Measurements from ENCODE around the gene C4orf51. TPM values are rescaled to one million over a fixed set of nuclear protein-coding genes. Genes with fewer than 3 reads are reported as not detected.
A peak's percentile ranks its signal among the peaks of the same experiment; 100 is the strongest.

C4orf51 gene
- total and polyA plus RNA-seq, 5 donors = not detected

GRCh38 chr4:145756244-145756643 is 76.3 kb downstream of the C4orf51 start:
- ATAC-seq (no peak), DNase-seq (no peak)
- Histone ChIP-seq H3K4me1 (ENCODE audit: control insufficient read depth, insufficient read depth, low read length) (no peaks in the 10 kb centered on the region), H3K9me3 (ENCODE audit: control insufficient read depth, low read length) (no peaks in the 10 kb centered on the region), H3K27ac (ENCODE audit: low read length) (no peak overlapping the region), H3K4me3 (ENCODE audit: low read length) (no peak overlapping the region), H3K27me3 (ENCODE audit: control insufficient read depth, insufficient read depth) (no peaks in the 10 kb centered on the region)
- 100% methylated on average over 1 of the region's 1 CpG for WGBS
- intact Hi-C loops (cut with DNase I) = no loop called here

GRCh38 chr4:145757188-145757587 is 77.2 kb downstream of the C4orf51 start:
- intact Hi-C loops (cut with DNase I) = no loop called here
- DNase-seq (no peak), ATAC-seq (no peak)
- H3K27ac ChIP-seq (ENCODE audit: low read length) = no peak overlapping the region
- no peaks in the 10 kb centered on the region for H3K27me3 ChIP-seq (ENCODE audit: control insufficient read depth, insufficient read depth)
- H3K4me1 ChIP-seq (ENCODE audit: control insufficient read depth, insufficient read depth, low read length) = no peaks in the 10 kb centered on the region
- no peaks in the 10 kb centered on the region for H3K9me3 ChIP-seq (ENCODE audit: control insufficient read depth, low read length)
- WGBS = 93% methylated on average over 1 of the region's 1 CpG
- no peak overlapping the region for H3K4me3 ChIP-seq (ENCODE audit: low read length)

- intact Hi-C loops (cut with DNase I) = no loop called here
- DNase-seq (no peak), ATAC-seq (no peak)
- Histone ChIP-seq H3K4me3 (ENCODE audit: low read length) (no peak overlapping the region), H3K27ac (ENCODE audit: low read length) (no peak overlapping the region), H3K4me1 (ENCODE audit: control insufficient read depth, insufficient read depth, low read length) (no peaks in the 10 kb centered on the region), H3K27me3 (ENCODE audit: control insufficient read depth, insufficient read depth) (no peaks in the 10 kb centered on the region), H3K9me3 (ENCODE audit: control insufficient read depth, low read length) (no peaks in the 10 kb centered on the region)
- WGBS = 93% methylated on average over 8 of the region's 8 CpGs
Observed at GRCh38 chr4:145760176-145760575, 80.2 kb downstream of the C4orf51 start.

DNA sequence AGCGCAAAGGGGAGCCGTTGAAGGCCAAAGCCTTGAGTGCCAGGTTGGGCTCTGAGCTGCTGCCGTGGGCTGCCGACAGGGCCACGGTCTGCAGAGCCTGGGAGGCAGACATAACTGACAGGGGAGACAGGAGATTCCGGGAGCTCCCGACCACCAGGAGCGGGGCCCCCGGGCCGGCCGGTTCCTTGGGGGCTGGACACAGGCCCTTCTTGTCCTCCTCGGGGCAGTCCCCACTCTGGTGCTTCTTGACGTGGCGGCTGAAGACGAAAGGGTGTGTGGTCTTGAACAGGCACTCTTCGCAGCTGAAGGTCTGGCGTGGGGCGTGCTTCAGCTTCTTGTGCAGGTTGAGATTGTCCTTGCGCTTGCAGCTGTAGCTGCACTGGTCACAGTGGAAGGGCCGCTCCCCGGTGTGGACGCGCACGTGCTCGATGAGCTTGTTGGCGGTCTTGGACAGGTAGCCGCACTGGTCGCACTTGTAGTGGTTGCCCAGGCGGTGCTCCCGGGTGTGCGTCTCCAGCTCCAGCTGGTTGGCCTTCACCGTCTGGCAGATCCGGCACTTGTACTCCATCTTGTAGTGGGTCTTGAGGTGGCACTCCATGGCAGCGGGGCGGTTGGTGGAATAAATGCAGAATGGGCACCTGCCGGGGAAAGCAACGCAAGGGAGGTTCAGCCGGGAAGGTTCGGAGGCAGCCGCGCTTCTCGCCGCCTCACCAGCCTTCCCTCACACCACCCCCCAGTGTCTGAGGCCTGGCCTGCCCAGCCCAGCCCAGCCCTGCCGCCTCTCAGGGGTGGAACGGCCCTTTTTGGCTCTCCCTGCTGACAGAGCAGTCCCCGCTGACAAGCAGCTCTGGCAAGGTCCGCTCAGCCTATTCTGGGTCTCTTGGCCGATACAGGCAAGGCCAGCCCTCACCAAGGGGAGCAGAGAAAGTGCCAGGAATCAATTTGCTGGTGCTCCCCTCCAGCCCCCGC is 81.3 kb downstream of the C4orf51 start:
- no peak overlapping the region for H3K27ac ChIP-seq (ENCODE audit: low read length)

DNA sequence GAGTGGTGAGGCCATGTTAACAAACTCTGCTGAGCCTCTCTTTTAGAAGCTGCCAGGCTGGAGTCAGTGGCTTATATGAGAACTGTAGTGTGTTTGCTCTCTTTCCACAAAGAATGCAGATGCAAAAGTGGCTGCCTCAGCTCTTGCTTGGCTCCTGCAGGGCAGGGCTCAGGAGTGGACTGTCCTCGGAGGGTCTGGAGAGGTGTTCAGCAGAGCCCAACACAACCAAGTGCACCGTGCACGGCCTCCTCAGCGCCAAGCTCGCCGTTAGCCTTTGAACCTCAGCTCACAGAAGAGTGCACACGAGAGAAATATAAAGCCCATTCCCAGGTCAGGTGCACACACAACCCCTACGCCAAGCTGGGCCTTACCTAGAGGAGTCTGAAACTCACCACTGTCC is 82.8 kb downstream of the C4orf51 start:
- H3K9me3 ChIP-seq (ENCODE audit: control insufficient read depth, low read length) = no peaks in the 10 kb centered on the region
- H3K27me3 ChIP-seq (ENCODE audit: control insufficient read depth, insufficient read depth) = no peaks in the 10 kb centered on the region
- DNase-seq (no peak), ATAC-seq (no peak)
- no peak overlapping the region for H3K4me3 ChIP-seq (ENCODE audit: low read length)
- intact Hi-C loops (cut with DNase I) = no loop called here
- 92% methylated on average over 8 of the region's 8 CpGs for WGBS
- H3K4me1 ChIP-seq (ENCODE audit: control insufficient read depth, insufficient read depth, low read length) = no peaks in the 10 kb centered on the region
- no peak overlapping the region for H3K27ac ChIP-seq (ENCODE audit: low read length)

More for the DNA sequence above, 81.3 kb downstream of the C4orf51 start:
- Histone ChIP-seq H3K27me3 (ENCODE audit: control insufficient read depth, insufficient read depth) (no peaks in the 10 kb centered on the region), H3K4me3 (ENCODE audit: low read length) (no peak overlapping the region), H3K4me1 (ENCODE audit: control insufficient read depth, insufficient read depth, low read length) (no peaks in the 10 kb centered on the region), H3K9me3 (ENCODE audit: control insufficient read depth, low read length) (no peaks in the 10 kb centered on the region)
- WGBS = 95% methylated on average over 49 of the region's 49 CpGs
- intact Hi-C loops (cut with DNase I) = no loop called here
- DNase-seq (peak; percentile 30 to 64 (median 58)), ATAC-seq (peak; percentile 78 to 87)

GRCh38 chr4:145763399-145763798 is 83.5 kb downstream of the C4orf51 start:
- Histone ChIP-seq H3K27ac (ENCODE audit: low read length) (no peak overlapping the region), H3K4me1 (ENCODE audit: control insufficient read depth, insufficient read depth, low read length) (no peaks in the 10 kb centered on the region), H3K9me3 (ENCODE audit: control insufficient read depth, low read length) (no peaks in the 10 kb centered on the region), H3K4me3 (ENCODE audit: low read length) (no peak overlapping the region), H3K27me3 (ENCODE audit: control insufficient read depth, insufficient read depth) (no peaks in the 10 kb centered on the region)
- intact Hi-C loops (cut with DNase I) = no loop called here
- peak in 1 of 2 donors; percentile 44 for ATAC-seq
- 74% methylated on average over 4 of the region's 4 CpGs for WGBS
- peak in 2 of 3 donors; percentile 53 to 66 for DNase-seq

DNA sequence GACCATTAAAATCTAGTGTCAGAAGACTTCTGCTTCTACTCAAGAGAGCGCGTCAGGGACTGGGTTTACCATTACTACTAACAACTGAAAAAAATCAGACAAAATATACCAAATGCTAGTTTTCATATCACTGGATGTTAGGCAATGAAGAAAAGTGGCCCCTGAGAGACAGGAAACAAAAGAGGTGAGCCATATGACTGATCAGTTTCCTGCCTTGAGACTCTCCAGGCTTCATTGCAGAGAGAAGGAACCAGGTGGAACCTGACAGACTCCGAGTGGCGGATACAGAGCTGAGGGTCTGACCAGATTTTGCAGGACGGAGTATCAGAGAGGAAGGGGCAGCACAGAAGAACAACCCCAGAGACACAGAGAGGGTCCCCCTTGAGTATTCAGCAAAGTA is 86.3 kb downstream of the C4orf51 start:
- H3K4me1 ChIP-seq (ENCODE audit: control insufficient read depth, insufficient read depth, low read length) = no peaks in the 10 kb centered on the region
- H3K4me3 ChIP-seq (ENCODE audit: low read length) = no peak overlapping the region
- no peak for DNase-seq
- intact Hi-C loops (cut with DNase I) = no loop called here
- ATAC-seq = no peak
- no peaks in the 10 kb centered on the region for H3K9me3 ChIP-seq (ENCODE audit: control insufficient read depth, low read length)
- no peak overlapping the region for H3K27ac ChIP-seq (ENCODE audit: low read length)
- WGBS = 98% methylated on average over 5 of the region's 5 CpGs
- H3K27me3 ChIP-seq (ENCODE audit: control insufficient read depth, insufficient read depth) = no peaks in the 10 kb centered on the region

GRCh38 chr4:145769450-145770037 is 89.6 kb downstream of the C4orf51 start:
- no peaks in the 10 kb centered on the region for H3K9me3 ChIP-seq (ENCODE audit: control insufficient read depth, low read length)
- no peaks in the 10 kb centered on the region for H3K27me3 ChIP-seq (ENCODE audit: control insufficient read depth, insufficient read depth)
- intact Hi-C loops (cut with DNase I) = no loop called here
- no peak for DNase-seq
- H3K27ac ChIP-seq (ENCODE audit: low read length) = no peak overlapping the region
- no peak for ATAC-seq
- no peak overlapping the region for H3K4me3 ChIP-seq (ENCODE audit: low read length)
- 89% methylated on average over 2 of the region's 2 CpGs for WGBS
- H3K4me1 ChIP-seq (ENCODE audit: control insufficient read depth, insufficient read depth, low read length) = peaks cover 2% of the 10 kb centered on the region

DNA sequence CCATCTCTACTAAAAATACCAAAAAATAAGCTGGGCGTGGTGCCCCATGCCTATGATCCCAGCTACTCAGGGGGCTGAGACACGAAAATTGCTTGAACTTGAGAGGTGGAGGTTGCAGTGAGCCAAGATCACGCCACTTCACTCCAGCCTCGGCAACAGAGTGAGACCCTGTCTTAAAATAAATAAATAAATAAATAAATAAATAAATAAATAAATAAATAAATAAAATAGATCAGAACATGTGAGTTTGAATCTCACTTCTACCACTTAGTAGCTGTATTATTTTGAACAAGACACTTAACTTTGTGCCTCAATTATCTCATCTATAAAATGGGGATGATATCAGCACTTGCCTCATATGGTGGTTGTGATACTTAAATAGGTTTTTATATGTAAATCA is 90.2 kb downstream of the C4orf51 start:
- no peak overlapping the region for H3K4me3 ChIP-seq (ENCODE audit: low read length)
- peaks cover 2% of the 10 kb centered on the region for H3K4me1 ChIP-seq (ENCODE audit: control insufficient read depth, insufficient read depth, low read length)
- H3K9me3 ChIP-seq (ENCODE audit: control insufficient read depth, low read length) = no peaks in the 10 kb centered on the region
- intact Hi-C loops (cut with DNase I) = no loop called here
- WGBS = 87% methylated on average over 4 of the region's 4 CpGs
- no peaks in the 10 kb centered on the region for H3K27me3 ChIP-seq (ENCODE audit: control insufficient read depth, insufficient read depth)
- no peak overlapping the region for H3K27ac ChIP-seq (ENCODE audit: low read length)
- DNase-seq (no peak), ATAC-seq (no peak)

DNA sequence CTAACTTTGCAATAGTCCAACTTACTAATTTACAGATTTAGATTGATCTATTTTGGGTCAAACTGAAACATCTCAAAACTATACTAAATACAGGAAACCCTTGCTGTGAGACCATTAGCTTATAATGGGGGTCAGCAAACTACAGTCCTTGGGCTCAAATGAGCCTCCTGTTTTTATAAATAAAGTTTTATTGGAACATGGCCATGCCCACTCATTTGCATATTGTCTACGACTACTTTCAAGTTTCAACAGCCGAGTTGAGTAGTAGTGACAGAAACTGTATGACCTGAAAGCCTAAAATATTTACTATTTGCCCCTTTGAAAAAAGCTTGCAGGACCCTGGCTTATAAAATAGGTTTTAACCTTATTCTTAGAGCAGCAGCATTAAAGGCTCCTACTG is 92.4 kb downstream of the C4orf51 start:
- Histone ChIP-seq H3K9me3 (ENCODE audit: control insufficient read depth, low read length) (no peaks in the 10 kb centered on the region), H3K4me1 (ENCODE audit: control insufficient read depth, insufficient read depth, low read length) (peaks cover 2% of the 10 kb centered on the region), H3K4me3 (ENCODE audit: low read length) (no peak overlapping the region), H3K27me3 (ENCODE audit: control insufficient read depth, insufficient read depth) (no peaks in the 10 kb centered on the region), H3K27ac (ENCODE audit: low read length) (no peak overlapping the region)
- 94% methylated on average over 2 of the region's 2 CpGs for WGBS
- intact Hi-C loops (cut with DNase I) = no loop called here
- ATAC-seq = no peak
- DNase-seq = no peak

GRCh38 chr4:145773581-145774234 is 93.8 kb downstream of the C4orf51 start:
- H3K27me3 ChIP-seq (ENCODE audit: control insufficient read depth, insufficient read depth) = no peaks in the 10 kb centered on the region
- intact Hi-C loops (cut with DNase I) = no loop called here
- DNase-seq (no peak), ATAC-seq (peak; percentile 83 to 88)
- H3K4me3 ChIP-seq (ENCODE audit: low read length) = no peak overlapping the region
- 81% methylated on average over 6 of the region's 6 CpGs for WGBS
- peaks cover 2% of the 10 kb centered on the region for H3K4me1 ChIP-seq (ENCODE audit: control insufficient read depth, insufficient read depth, low read length)
- no peak overlapping the region for H3K27ac ChIP-seq (ENCODE audit: low read length)
- no peaks in the 10 kb centered on the region for H3K9me3 ChIP-seq (ENCODE audit: control insufficient read depth, low read length)
